GM19324 (cell line): ENCODE data around the gene ABLIM1.

Experiments used
- ATAC-seq: cut with Tn5 transposase; IDR thresholded peaks from one replicate; pipeline ENCODE4 v1.9.1; 2021; ENCODE audit warnings: mild to moderate bottlenecking, moderate library complexity; ENCODE audit not compliant: unreplicated experiment, low FRiP score

ABLIM1 gene

GRCh38 chr10:114593816-114594468 is 64.1 kb downstream of the ABLIM1 start:
- no peak for ATAC-seq

- no peak for ATAC-seq
Measured at GRCh38 chr10:114593240-114593792, 64.8 kb downstream of the ABLIM1 start.

GRCh38 chr10:114590993-114591392 is 67.1 kb downstream of the ABLIM1 start:
- no peak for ATAC-seq

- ATAC-seq: no peak
Measured at GRCh38 chr10:114584419-114584818, 73.7 kb downstream of the ABLIM1 start.

GRCh38 chr10:114581071-114581470 is 77.0 kb downstream of the ABLIM1 start:
- ATAC-seq: no peak

GRCh38 chr10:114577133-114577532 is 80.9 kb downstream of the ABLIM1 start:
- no peak for ATAC-seq

GRCh38 chr10:114576716-114577115 is 81.4 kb downstream of the ABLIM1 start:
- no peak for ATAC-seq

- ATAC-seq: no peak
Measured at GRCh38 chr10:114576132-114576487, 82.0 kb downstream of the ABLIM1 start.

GRCh38 chr10:114575417-114576131 is 82.5 kb downstream of the ABLIM1 start:
- ATAC-seq: no peak

GRCh38 chr10:114573330-114574045 is 84.6 kb downstream of the ABLIM1 start:
- ATAC-seq: no peak

GRCh38 chr10:114571316-114571999 is 86.6 kb downstream of the ABLIM1 start:
- no peak for ATAC-seq

- ATAC-seq: no peak
Measured at GRCh38 chr10:114566064-114566463, 92.0 kb downstream of the ABLIM1 start.

- no peak for ATAC-seq
Measured at GRCh38 chr10:114565066-114565465, 93.0 kb downstream of the ABLIM1 start.

- no peak for ATAC-seq
Measured at GRCh38 chr10:114561008-114561523, 97.0 kb downstream of the ABLIM1 start.

- no peak for ATAC-seq
Measured at GRCh38 chr10:114560144-114560543, 97.9 kb downstream of the ABLIM1 start.

- ATAC-seq: no peak
Measured at GRCh38 chr10:114559636-114560035, 98.4 kb downstream of the ABLIM1 start.

- no peak for ATAC-seq
Measured at GRCh38 chr10:114557854-114558253, 100.2 kb downstream of the ABLIM1 start.

- ATAC-seq: no peak
Measured at GRCh38 chr10:114556236-114557122, 101.6 kb downstream of the ABLIM1 start.

- ATAC-seq: no peak
Measured at GRCh38 chr10:114553436-114553835, 104.6 kb downstream of the ABLIM1 start.

- no peak for ATAC-seq
Measured at GRCh38 chr10:114552050-114552449, 106.0 kb downstream of the ABLIM1 start.
